NCI-H2227 treated with DMSO at 0.1 percent for 48 hours (cell line): ENCODE measurements around the gene CDR2L.

ENCODE experiments used
- DNase-seq: peaks from one replicate; lab custom pipeline; 2025; lab: John Stamatoyannopoulos, UW

Gene CDR2L

GRCh38 chr17:74987418-74987908, at the start of gene CDR2L:
TSS of gene CDR2L (plus strand) at chr17:74987632. CDS start at chr17:74988044, 412 bp downstream.
- DNase-seq = peak; percentile 90

GRCh38 chr17:74938194-74938950, 49.1 kb upstream of the CDR2L start:
- DNase-seq = no peak

- no peak for DNase-seq
Observed at GRCh38 chr17:74939534-74939933, 47.9 kb upstream of the CDR2L start.

- DNase-seq = no peak
Observed at GRCh38 chr17:74941128-74941725, 46.2 kb upstream of the CDR2L start.

- no peak for DNase-seq
Observed at GRCh38 chr17:74943808-74944522, 43.5 kb upstream of the CDR2L start.

GRCh38 chr17:74945543-74945942, 41.9 kb upstream of the CDR2L start:
- DNase-seq = no peak

- no peak for DNase-seq
Observed at GRCh38 chr17:74946641-74947040, 40.8 kb upstream of the CDR2L start.

GRCh38 chr17:74947041-74947754, 40.2 kb upstream of the CDR2L start:
- DNase-seq = no peak

GRCh38 chr17:74949455-74950115, 37.8 kb upstream of the CDR2L start:
- no peak for DNase-seq

- DNase-seq = no peak
Observed at GRCh38 chr17:74950207-74950606, 37.2 kb upstream of the CDR2L start.

- DNase-seq = no peak
Observed at GRCh38 chr17:74951065-74951464, 36.4 kb upstream of the CDR2L start.

GRCh38 chr17:74951680-74952421, 35.6 kb upstream of the CDR2L start:
- DNase-seq = no peak

- DNase-seq = no peak
Observed at GRCh38 chr17:74952431-74953133, 34.9 kb upstream of the CDR2L start.

- DNase-seq = no peak
Observed at GRCh38 chr17:74953134-74953687, 34.2 kb upstream of the CDR2L start.

GRCh38 chr17:74954115-74954514, 33.3 kb upstream of the CDR2L start:
- no peak for DNase-seq

- DNase-seq = no peak
Observed at GRCh38 chr17:74954665-74955421, 32.6 kb upstream of the CDR2L start.

GRCh38 chr17:74956093-74956492, 31.3 kb upstream of the CDR2L start:
- DNase-seq = no peak

GRCh38 chr17:74957935-74958740, 29.3 kb upstream of the CDR2L start:
- peak; percentile 30 for DNase-seq
